ENCODE measurements around the gene GOLPH3.

The GOLPH3 gene

DNA sequence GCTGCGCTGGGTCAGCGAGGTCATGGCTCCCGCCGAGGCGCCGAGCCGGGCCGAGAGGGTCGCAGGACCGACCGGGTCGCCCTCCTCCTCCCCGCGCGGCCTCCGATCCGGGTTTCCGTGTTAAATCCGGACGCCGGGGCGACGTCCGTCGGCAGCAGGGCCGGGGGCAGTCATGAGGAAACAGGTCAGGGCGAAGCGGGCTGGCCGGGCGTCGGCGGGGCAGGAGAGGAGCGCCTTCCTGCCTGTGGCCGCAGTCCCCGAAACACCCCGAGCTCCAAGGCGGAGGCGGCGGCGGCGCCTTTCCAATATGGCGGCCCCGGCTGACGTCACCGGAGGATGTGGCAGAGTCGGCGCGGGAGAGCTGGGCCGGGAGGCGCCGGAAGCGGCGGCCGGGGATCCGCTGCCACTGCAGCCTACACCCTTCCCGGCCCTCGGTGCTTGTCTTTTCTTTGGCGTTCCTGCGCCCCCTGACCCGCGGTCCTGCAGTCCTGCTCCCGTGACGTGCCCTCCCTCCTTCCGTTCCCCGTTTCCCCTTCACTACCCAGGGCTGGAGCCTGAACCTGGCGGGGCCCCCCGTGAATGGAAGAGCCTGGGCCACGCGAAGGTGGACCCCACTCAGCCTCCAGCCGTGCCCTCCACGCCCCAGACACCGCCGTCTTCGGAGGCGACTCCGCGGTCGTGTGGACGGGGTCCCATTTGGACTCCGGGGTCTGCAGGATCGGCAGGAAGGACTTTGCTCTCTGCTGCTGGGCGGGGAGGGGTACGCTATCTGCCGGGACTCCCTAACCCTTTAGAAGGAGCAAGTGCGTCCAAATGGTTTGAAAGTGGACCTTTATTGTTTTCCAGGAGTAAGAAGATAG is at the start of gene GOLPH3 (continued):
- TF ChIP-seq ZNF549 (tag by site-specific recombination; IDR thresholded peaks at IDR 0.05) (no peak), ZNF394 (tag by site-specific recombination; IDR thresholded peaks at IDR 0.05; ENCODE audit: borderline replicate concordance) (peak; percentile 56; the same call in 1 of the 2 replicates), SCRT2 (tag by site-specific recombination; IDR thresholded peaks at IDR 0.05) (peak; percentile 26; the same call in 1 of the 2 replicates), KLF8 (tag by site-specific recombination; IDR thresholded peaks at IDR 0.05) (peak; percentile 97), ZNF600 (tag by site-specific recombination; IDR thresholded peaks at IDR 0.05) (peak; percentile 94), ZNF157 (tag by site-specific recombination; IDR thresholded peaks at IDR 0.05) (no peak), ZNF132 (tag by site-specific recombination; IDR thresholded peaks at IDR 0.05; ENCODE audit: borderline replicate concordance) (no peak), ZNF221 (tag by site-specific recombination; IDR thresholded peaks at IDR 0.05; ENCODE audit: borderline replicate concordance) (no peak), HOXD13 (CRISPR knock-in tag; IDR thresholded peaks at IDR 0.05; ENCODE audit: borderline replicate concordance) (peak; percentile 86; the same call in 1 of the 2 replicates), ZBTB1 (tag by site-specific recombination; IDR thresholded peaks at IDR 0.05) (peak; percentile 81), FEZF1 (tag by site-specific recombination; IDR thresholded peaks at IDR 0.05) (peak; percentile 59), ZNF585B (tag by site-specific recombination; IDR thresholded peaks at IDR 0.05) (no peak), ZNF10 (tag by site-specific recombination; IDR thresholded peaks at IDR 0.05) (peak; percentile 35; the same call in 1 of the 2 replicates), ZNF2 (tag by site-specific recombination; IDR thresholded peaks at IDR 0.05) (peak; percentile 93), ZNF785 (tag by site-specific recombination; IDR thresholded peaks at IDR 0.05) (no peak), KLF16 (tag by site-specific recombination; IDR thresholded peaks at IDR 0.05) (peak; percentile 44), ZNF791 (tag by site-specific recombination; IDR thresholded peaks at IDR 0.05) (no peak), ZNF114 (tag by site-specific recombination; IDR thresholded peaks at IDR 0.05) (no peak), YY1 (tag by site-specific recombination; IDR thresholded peaks at IDR 0.05) (peak; percentile 96), ZNF561 (tag by site-specific recombination; IDR thresholded peaks at IDR 0.05; ENCODE audit: borderline replicate concordance) (peak; percentile 95), ZNF354C (tag by site-specific recombination; IDR thresholded peaks at IDR 0.05; ENCODE audit: borderline replicate concordance, low read depth) (no peak), ZNF211 (tag by site-specific recombination; IDR thresholded peaks at IDR 0.05; ENCODE audit: low read depth) (no peak), ZNF624 (tag by site-specific recombination; IDR thresholded peaks at IDR 0.05) (no peak), ZNF16 (tag by site-specific recombination; IDR thresholded peaks at IDR 0.05; ENCODE audit: low read depth) (no peak)
- TF ChIP-seq, protein P1, sequence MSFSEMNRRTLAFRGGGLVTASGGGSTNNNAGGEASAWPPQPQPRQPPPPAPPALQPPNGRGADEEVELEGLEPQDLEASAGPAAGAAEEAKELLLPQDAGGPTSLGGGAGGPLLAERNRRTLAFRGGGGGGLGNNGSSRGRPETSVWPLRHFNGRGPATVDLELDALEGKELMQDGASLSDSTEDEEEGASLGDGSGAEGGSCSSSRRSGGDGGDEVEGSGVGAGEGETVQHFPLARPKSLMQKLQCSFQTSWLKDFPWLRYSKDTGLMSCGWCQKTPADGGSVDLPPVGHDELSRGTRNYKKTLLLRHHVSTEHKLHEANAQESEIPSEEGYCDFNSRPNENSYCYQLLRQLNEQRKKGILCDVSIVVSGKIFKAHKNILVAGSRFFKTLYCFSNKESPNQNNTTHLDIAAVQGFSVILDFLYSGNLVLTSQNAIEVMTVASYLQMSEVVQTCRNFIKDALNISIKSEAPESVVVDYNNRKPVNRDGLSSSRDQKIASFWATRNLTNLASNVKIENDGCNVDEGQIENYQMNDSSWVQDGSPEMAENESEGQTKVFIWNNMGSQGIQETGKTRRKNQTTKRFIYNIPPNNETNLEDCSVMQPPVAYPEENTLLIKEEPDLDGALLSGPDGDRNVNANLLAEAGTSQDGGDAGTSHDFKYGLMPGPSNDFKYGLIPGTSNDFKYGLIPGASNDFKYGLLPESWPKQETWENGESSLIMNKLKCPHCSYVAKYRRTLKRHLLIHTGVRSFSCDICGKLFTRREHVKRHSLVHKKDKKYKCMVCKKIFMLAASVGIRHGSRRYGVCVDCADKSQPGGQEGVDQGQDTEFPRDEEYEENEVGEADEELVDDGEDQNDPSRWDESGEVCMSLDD (tag by site-specific recombination; IDR thresholded peaks at IDR 0.05), result peak; percentile 95
- TF ChIP-seq, protein P2, sequence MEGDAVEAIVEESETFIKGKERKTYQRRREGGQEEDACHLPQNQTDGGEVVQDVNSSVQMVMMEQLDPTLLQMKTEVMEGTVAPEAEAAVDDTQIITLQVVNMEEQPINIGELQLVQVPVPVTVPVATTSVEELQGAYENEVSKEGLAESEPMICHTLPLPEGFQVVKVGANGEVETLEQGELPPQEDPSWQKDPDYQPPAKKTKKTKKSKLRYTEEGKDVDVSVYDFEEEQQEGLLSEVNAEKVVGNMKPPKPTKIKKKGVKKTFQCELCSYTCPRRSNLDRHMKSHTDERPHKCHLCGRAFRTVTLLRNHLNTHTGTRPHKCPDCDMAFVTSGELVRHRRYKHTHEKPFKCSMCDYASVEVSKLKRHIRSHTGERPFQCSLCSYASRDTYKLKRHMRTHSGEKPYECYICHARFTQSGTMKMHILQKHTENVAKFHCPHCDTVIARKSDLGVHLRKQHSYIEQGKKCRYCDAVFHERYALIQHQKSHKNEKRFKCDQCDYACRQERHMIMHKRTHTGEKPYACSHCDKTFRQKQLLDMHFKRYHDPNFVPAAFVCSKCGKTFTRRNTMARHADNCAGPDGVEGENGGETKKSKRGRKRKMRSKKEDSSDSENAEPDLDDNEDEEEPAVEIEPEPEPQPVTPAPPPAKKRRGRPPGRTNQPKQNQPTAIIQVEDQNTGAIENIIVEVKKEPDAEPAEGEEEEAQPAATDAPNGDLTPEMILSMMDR (tag by site-specific recombination; IDR thresholded peaks at IDR 0.05), result peak; percentile 89; the same call in 1 of the 2 replicates
- TF ChIP-seq, protein P3, sequence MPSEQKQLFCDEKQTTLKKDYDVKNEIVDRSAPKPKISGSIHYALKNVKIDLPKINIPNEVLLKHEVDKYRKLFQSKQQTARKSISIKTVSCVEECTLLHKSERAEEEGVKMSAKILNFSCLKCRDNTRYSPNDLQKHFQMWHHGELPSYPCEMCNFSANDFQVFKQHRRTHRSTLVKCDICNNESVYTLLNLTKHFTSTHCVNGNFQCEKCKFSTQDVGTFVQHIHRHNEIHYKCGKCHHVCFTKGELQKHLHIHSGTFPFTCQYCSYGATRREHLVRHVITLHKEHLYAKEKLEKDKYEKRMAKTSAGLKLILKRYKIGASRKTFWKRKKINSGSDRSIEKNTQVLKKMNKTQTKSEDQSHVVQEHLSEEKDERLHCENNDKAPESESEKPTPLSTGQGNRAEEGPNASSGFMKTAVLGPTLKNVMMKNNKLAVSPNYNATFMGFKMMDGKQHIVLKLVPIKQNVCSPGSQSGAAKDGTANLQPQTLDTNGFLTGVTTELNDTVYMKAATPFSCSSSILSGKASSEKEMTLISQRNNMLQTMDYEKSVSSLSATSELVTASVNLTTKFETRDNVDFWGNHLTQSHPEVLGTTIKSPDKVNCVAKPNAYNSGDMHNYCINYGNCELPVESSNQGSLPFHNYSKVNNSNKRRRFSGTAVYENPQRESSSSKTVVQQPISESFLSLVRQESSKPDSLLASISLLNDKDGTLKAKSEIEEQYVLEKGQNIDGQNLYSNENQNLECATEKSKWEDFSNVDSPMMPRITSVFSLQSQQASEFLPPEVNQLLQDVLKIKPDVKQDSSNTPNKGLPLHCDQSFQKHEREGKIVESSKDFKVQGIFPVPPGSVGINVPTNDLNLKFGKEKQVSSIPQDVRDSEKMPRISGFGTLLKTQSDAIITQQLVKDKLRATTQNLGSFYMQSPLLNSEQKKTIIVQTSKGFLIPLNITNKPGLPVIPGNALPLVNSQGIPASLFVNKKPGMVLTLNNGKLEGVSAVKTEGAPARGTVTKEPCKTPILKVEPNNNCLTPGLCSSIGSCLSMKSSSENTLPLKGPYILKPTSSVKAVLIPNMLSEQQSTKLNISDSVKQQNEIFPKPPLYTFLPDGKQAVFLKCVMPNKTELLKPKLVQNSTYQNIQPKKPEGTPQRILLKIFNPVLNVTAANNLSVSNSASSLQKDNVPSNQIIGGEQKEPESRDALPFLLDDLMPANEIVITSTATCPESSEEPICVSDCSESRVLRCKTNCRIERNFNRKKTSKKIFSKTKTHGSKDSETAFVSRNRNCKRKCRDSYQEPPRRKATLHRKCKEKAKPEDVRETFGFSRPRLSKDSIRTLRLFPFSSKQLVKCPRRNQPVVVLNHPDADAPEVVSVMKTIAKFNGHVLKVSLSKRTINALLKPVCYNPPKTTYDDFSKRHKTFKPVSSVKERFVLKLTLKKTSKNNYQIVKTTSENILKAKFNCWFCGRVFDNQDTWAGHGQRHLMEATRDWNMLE (tag by site-specific recombination; conservative IDR thresholded peaks at IDR 0.05; ENCODE audit: low read depth), result peak; percentile 35; the same call in 1 of the 2 replicates
- TF ChIP-seq, protein P4, sequence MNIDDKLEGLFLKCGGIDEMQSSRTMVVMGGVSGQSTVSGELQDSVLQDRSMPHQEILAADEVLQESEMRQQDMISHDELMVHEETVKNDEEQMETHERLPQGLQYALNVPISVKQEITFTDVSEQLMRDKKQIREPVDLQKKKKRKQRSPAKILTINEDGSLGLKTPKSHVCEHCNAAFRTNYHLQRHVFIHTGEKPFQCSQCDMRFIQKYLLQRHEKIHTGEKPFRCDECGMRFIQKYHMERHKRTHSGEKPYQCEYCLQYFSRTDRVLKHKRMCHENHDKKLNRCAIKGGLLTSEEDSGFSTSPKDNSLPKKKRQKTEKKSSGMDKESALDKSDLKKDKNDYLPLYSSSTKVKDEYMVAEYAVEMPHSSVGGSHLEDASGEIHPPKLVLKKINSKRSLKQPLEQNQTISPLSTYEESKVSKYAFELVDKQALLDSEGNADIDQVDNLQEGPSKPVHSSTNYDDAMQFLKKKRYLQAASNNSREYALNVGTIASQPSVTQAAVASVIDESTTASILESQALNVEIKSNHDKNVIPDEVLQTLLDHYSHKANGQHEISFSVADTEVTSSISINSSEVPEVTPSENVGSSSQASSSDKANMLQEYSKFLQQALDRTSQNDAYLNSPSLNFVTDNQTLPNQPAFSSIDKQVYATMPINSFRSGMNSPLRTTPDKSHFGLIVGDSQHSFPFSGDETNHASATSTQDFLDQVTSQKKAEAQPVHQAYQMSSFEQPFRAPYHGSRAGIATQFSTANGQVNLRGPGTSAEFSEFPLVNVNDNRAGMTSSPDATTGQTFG (tag by site-specific recombination; IDR thresholded peaks at IDR 0.05; ENCODE audit: borderline replicate concordance), result no peak
